T-cell (primary cell): ENCODE measurements around the gene CDC42SE2. TPM values are rescaled to one million over a fixed set of nuclear protein-coding genes. Genes with fewer than 3 reads are reported as not detected.
"Not testable (repeated sequence)": the region's sequence is repeated elsewhere in the genome, so short reads cannot be mapped to it uniquely, and the experiment has no call there.

ENCODE experiments used
- ATAC-seq, 4 experiments: fragments of 200-7000 bp in 3 of 4; fragments of 150-1000 bp in 1 of 4; cut with Tn5 transposase; replicated peaks in 1 of 4; 1 replicate in 3 of 4; 2 replicates in 1 of 4; pipeline ENCODE4 v1.10.0; 2021; ENCODE audit warnings: moderate library complexity in 3 of 4, mild to moderate bottlenecking in 2 of 4, moderate number of reproducible peaks in 1 of 4
- CTCF ChIA-PET, 2 donors: fragments of 300-600 bp; sonication (Branson Sonifier 250); formaldehyde crosslinking; loops; one replicate each; lab custom pipeline; 2022; ENCODE audit warnings: antibody characterized with exemption in 2 of 2; lab: Charles Lee
- POLR2A ChIA-PET, 2 donors: fragments of 300-600 bp; sonication (Branson Sonifier 250); formaldehyde crosslinking; loops; one replicate each; lab custom pipeline; 2022; ENCODE audit warnings: antibody characterized with exemption in 2 of 2; lab: Charles Lee
- DNase-seq, 35 experiments: peaks; one replicate each; pipeline versions ENCODE4 v3.0.0 to v3.0.0-alpha.2; 2013 to 2023
- H3K27ac ChIP-seq: one replicate; pipeline ENCODE4 v1.5.1; 2013; ENCODE audit warnings: low read length
- H3K27me3 ChIP-seq, 2 experiments: replicated peaks in 1 of 2; 1 replicate in 1 of 2; 2 replicates in 1 of 2; pipeline versions ENCODE4 v1.6.1 to v1.7.0; 2013; ENCODE audit warnings: low read length in 1 of 2, mixed read lengths in 1 of 2; ENCODE audit not compliant: control insufficient read depth in 2 of 2, insufficient read depth in 2 of 2; ENCODE audit errors: extremely low read depth in 1 of 2
- H3K36me3 ChIP-seq, 2 donors: 1 replicate in 1 of 2; 2 replicates in 1 of 2; pipeline versions ENCODE4 v1.6.1 to v1.7.0; 2013; ENCODE audit warnings: low read length in 1 of 2; ENCODE audit not compliant: control insufficient read depth in 2 of 2, insufficient read depth in 1 of 2; ENCODE audit errors: extremely low read depth in 1 of 2
- H3K4me1 ChIP-seq, 2 experiments: 1 replicate in 1 of 2; 2 replicates in 1 of 2; pipeline versions ENCODE4 v1.6.1 to v1.7.0; 2013; ENCODE audit warnings: low read length in 2 of 2, mixed read lengths in 1 of 2; ENCODE audit not compliant: insufficient read depth in 2 of 2, control insufficient read depth in 1 of 2; ENCODE audit errors: extremely low read depth in 1 of 2
- H3K4me3 ChIP-seq, 2 donors: 1 replicate in 1 of 2; 2 replicates in 1 of 2; pipeline versions ENCODE4 v1.5.1 to v1.7.0; 2013; ENCODE audit warnings: mild to moderate bottlenecking in 2 of 2, low read length in 1 of 2, moderate library complexity in 1 of 2; ENCODE audit not compliant: control insufficient read depth in 1 of 2; ENCODE audit errors: extremely low read depth in 1 of 2
- H3K9me3 ChIP-seq: 2 replicates; pipeline ENCODE4 v1.7.0; 2013
- H3K27ac Mint-ChIP-seq, 2 donors: one replicate each; pipeline ENCODE4 v1.8.0; 2020 to 2021; ENCODE audit warnings: mild to moderate bottlenecking in 2 of 2, mixed read lengths in 2 of 2
- H3K27me3 Mint-ChIP-seq, 2 donors: one replicate each; pipeline ENCODE4 v1.8.0; 2021 to 2022; ENCODE audit warnings: mixed read lengths in 2 of 2
- H3K36me3 Mint-ChIP-seq: one replicate; pipeline ENCODE4 v1.8.0; 2021; ENCODE audit warnings: mixed read lengths
- H3K4me1 Mint-ChIP-seq, 3 donors: one replicate each; pipeline ENCODE4 v1.8.0; 2020 to 2022; ENCODE audit warnings: mixed read lengths in 3 of 3, mild to moderate bottlenecking in 1 of 3
- H3K4me3 Mint-ChIP-seq, 3 donors: one replicate each; pipeline ENCODE4 v1.8.0; 2020 to 2022; ENCODE audit warnings: mild to moderate bottlenecking in 3 of 3, mixed read lengths in 3 of 3, moderate library complexity in 3 of 3
- H3K9me3 Mint-ChIP-seq, 3 donors: one replicate each; pipeline ENCODE4 v1.8.0; 2020 to 2022; ENCODE audit warnings: mixed read lengths in 3 of 3
- WGBS: methylation state at CpG from one replicate; pipeline ENCODE4 v1.1.5; 2013; ENCODE audit warnings: missing lambda C conversion rate; ENCODE audit not compliant: insufficient coverage; 5-methylcytosine and 5-hydroxymethylcytosine counted together
- total RNA-seq, 35 experiments: library from RNA in 6 of 35; stranded (reverse) in 6 of 35; fragments of 120-200 nt in 1 of 35; gene quantifications; one replicate each; pipeline versions ENCODE4 v1.2.1 to v1.2.4 and lab custom pipeline; 2013 to 2026

Gene CDC42SE2
- total RNA-seq, 5 donors from 2014 or later (not counting 1 experiment from before 2014, with no cell fraction given) = 229 to 259 (median 238) TPM

- Mint-ChIP-seq H3K4me3 (peak overlapping the region; percentile 83 to 92 (median 85)), H3K36me3 (peaks cover 27% of the 10 kb centered on the region), H3K4me1 (peaks cover 54 to 64% (median 58%) of the 10 kb centered on the region in 3 donors), H3K27ac (peak overlapping the region; percentile 90 to 94), H3K9me3 (no peaks in the 10 kb centered on the region), H3K27me3 (no peaks in the 10 kb centered on the region)
- no peaks in the 10 kb centered on the region for H3K9me3 ChIP-seq
- POLR2A ChIA-PET = interaction anchor here in 1 of 2 donors (0.7 kb wide), 1 partner anchor 101 kb away, joined by 30 read pairs; no protein-coding TSS in a partner anchor
- peak overlapping the region; percentile 83 for H3K27ac ChIP-seq
- ATAC-seq = no peak
- H3K4me1 ChIP-seq = peaks cover 47 to 54% of the 10 kb centered on the region in 2 experiments
- H3K4me3 ChIP-seq = peak overlapping the region in 1 of 2 donors; percentile 9
- 65% methylated on average over 7 of the region's 12 CpGs for WGBS
- no peak for DNase-seq
- CTCF ChIA-PET = interaction anchor here in 1 of 2 donors (0.6 to 1.2 kb wide), 2 partner anchors 26 to 113 kb away, joined by 3 to 5 read pairs; no protein-coding TSS in a partner anchor
- no peaks in the 10 kb centered on the region for H3K27me3 ChIP-seq
- H3K36me3 ChIP-seq = no peaks in the 10 kb centered on the region
These were observed 5.0 kb downstream of the CDC42SE2 start for GRCh38 chr5:131268758-131269370.

- no peaks in the 10 kb centered on the region for H3K36me3 ChIP-seq
- peak overlapping the region; percentile 83 for H3K27ac ChIP-seq
- ChIA-PET CTCF (interaction anchor here (0.5 to 0.8 kb wide), 9 partner anchors 9 to 1256 kb away, joined by 3 to 6 read pairs (median 3); no protein-coding TSS in a partner anchor), POLR2A (interaction anchor here (0.5 to 1.4 kb wide), 12 partner anchors 9 to 151 kb away, joined by 3 to 10 read pairs (median 4); no protein-coding TSS in a partner anchor)
- Mint-ChIP-seq H3K9me3 (no peaks in the 10 kb centered on the region), H3K36me3 (peaks cover 29% of the 10 kb centered on the region), H3K27ac (peak overlapping the region; percentile 90 to 94), H3K4me3 (peak overlapping the region; percentile 83 to 92 (median 85)), H3K4me1 (peaks cover 73 to 77% (median 75%) of the 10 kb centered on the region in 3 donors), H3K27me3 (no peaks in the 10 kb centered on the region)
- no peak for DNase-seq
- peaks cover 62 to 63% of the 10 kb centered on the region in 2 experiments for H3K4me1 ChIP-seq
- WGBS = no CpG with 5 or more reads among the region's 2 CpGs
- no peaks in the 10 kb centered on the region for H3K9me3 ChIP-seq
- H3K4me3 ChIP-seq = peak overlapping the region in 1 of 2 donors; percentile 21
- no peaks in the 10 kb centered on the region for H3K27me3 ChIP-seq
- ATAC-seq = no peak
These were observed 7.0 kb downstream of the CDC42SE2 start for GRCh38 chr5:131270809-131271208.

- Histone ChIP-seq H3K4me3 (peak overlapping the region; percentile 38 to 44), H3K4me1 (peaks cover 69 to 71% of the 10 kb centered on the region in 2 experiments), H3K27ac (peak overlapping the region; percentile 83)
- ChIA-PET POLR2A (interaction anchor here (0.6 to 5.2 kb wide), 6 partner anchors 8 to 123 kb away, joined by 3 to 91 read pairs (median 4); partner anchors contain the start of gene CDC42SE2 (in 1 of the 2)), CTCF (interaction anchor here (0.6 to 1.4 kb wide), 5 partner anchors 9 to 107 kb away, joined by 3 to 6 read pairs (median 4); no protein-coding TSS in a partner anchor)
- H3K36me3 ChIP-seq, DNase-seq, H3K27me3 ChIP-seq, ATAC-seq, H3K9me3 Mint-ChIP-seq, H3K9me3 ChIP-seq, H3K27me3 Mint-ChIP-seq: not testable (repeated sequence)
- WGBS = no CpG with 5 or more reads among the region's 8 CpGs
- Mint-ChIP-seq H3K27ac (peak overlapping the region; percentile 90 to 94), H3K4me1 (peaks cover 80 to 82% (median 82%) of the 10 kb centered on the region in 3 donors), H3K36me3 (peaks cover 25% of the 10 kb centered on the region), H3K4me3 (peak overlapping the region; percentile 83 to 92 (median 85))
These were observed 8.0 kb downstream of the CDC42SE2 start for GRCh38 chr5:131271888-131272287.

- H3K9me3 Mint-ChIP-seq = no peaks in the 10 kb centered on the region
- peak overlapping the region; percentile 83 to 92 (median 85) for H3K4me3 Mint-ChIP-seq
- peak overlapping the region; percentile 38 to 44 for H3K4me3 ChIP-seq
- no peaks in the 10 kb centered on the region for H3K9me3 ChIP-seq
- H3K36me3 ChIP-seq = no peaks in the 10 kb centered on the region
- H3K36me3 Mint-ChIP-seq = peaks cover 25% of the 10 kb centered on the region
- POLR2A ChIA-PET = interaction anchor here (0.6 to 5.2 kb wide), 9 partner anchors 8 to 123 kb away, joined by 3 to 91 read pairs (median 5); partner anchors contain the start of gene CDC42SE2 (in 1 of the 2)
- ATAC-seq (peak; percentile 9 to 33 (median 14)), DNase-seq (peak in 1 of 35 experiments; percentile 51)
- H3K27ac ChIP-seq = peak overlapping the region; percentile 83
- no peaks in the 10 kb centered on the region for H3K27me3 Mint-ChIP-seq
- H3K27ac Mint-ChIP-seq = peak overlapping the region; percentile 90 to 94
- WGBS = 0% methylated on average over 2 of the region's 5 CpGs
- H3K27me3 ChIP-seq = no peaks in the 10 kb centered on the region
- peaks cover 82 to 85% (median 82%) of the 10 kb centered on the region in 3 donors for H3K4me1 Mint-ChIP-seq
- CTCF ChIA-PET = interaction anchor here (0.6 to 4.3 kb wide), 9 partner anchors 7 to 113 kb away, joined by 3 to 39 read pairs (median 4); partner anchors contain the start of gene CDC42SE2 (in 1 of the 2)
- H3K4me1 ChIP-seq = peaks cover 68 to 69% of the 10 kb centered on the region in 2 experiments
These were observed 8.5 kb downstream of the CDC42SE2 start for GRCh38 chr5:131272307-131272706.

- POLR2A ChIA-PET = interaction anchor here (0.7 to 5.2 kb wide), 9 partner anchors 8 to 122 kb away, joined by 3 to 91 read pairs (median 5); partner anchors contain the start of gene CDC42SE2 (in 1 of the 2)
- H3K9me3 ChIP-seq = no peaks in the 10 kb centered on the region
- peak overlapping the region; percentile 83 to 92 (median 85) for H3K4me3 Mint-ChIP-seq
- no peaks in the 10 kb centered on the region for H3K27me3 Mint-ChIP-seq
- H3K36me3 Mint-ChIP-seq = peaks cover 27% of the 10 kb centered on the region
- WGBS = no CpG with 5 or more reads among the region's 2 CpGs
- no peaks in the 10 kb centered on the region for H3K27me3 ChIP-seq
- H3K27ac ChIP-seq = peak overlapping the region; percentile 83
- CTCF ChIA-PET = interaction anchor here in 1 of 2 donors (0.8 to 4.3 kb wide), 8 partner anchors 7 to 113 kb away, joined by 3 to 39 read pairs (median 4); partner anchors contain the start of gene CDC42SE2
- H3K4me1 ChIP-seq = peaks cover 69 to 71% of the 10 kb centered on the region in 2 experiments
- H3K4me3 ChIP-seq = peak overlapping the region in 1 of 2 donors; percentile 38
- no peaks in the 10 kb centered on the region for H3K36me3 ChIP-seq
- peak in 1 of 35 experiments; percentile 82 for DNase-seq
- peaks cover 83 to 88% (median 84%) of the 10 kb centered on the region in 3 donors for H3K4me1 Mint-ChIP-seq
- H3K27ac Mint-ChIP-seq = peak overlapping the region; percentile 90 to 94
- peak; percentile 41 to 79 (median 61) for ATAC-seq
- H3K9me3 Mint-ChIP-seq = no peaks in the 10 kb centered on the region
These were observed 8.9 kb downstream of the CDC42SE2 start for GRCh38 chr5:131272724-131273123.
